Measurements from ENCODE around the gene PKNOX2.

DNA sequence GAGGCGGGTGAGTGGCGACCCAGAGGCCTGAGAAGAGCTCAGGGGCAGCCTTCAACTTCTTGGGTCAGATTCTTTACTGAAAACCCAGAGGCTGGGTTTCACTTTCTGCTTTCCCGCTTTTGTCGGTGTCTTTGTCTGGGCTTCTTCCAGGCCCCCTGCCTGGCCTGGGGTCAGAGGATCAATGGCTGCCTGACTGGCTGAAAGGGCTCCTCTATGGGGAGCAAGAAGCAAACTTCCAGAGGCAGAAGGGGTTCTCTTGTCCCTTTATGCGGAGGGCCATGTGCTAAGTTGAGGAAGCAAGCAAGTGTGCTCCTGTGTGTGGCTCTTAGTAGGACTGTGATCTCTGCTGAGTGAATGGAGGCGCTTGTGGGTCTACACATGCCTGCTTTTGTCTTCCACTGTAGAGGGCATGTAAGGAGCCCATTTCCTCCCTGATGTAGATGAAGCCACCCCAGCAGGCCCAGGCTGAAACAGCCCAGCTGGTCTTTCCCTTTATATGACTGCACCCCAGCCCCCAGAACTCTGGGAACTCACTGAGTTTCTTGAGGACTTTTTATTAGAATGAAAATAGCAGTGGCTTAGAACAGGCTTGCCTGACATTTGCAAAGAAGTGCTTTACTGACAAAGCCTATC, 1.0 kb upstream of the PKNOX2 start:
- TF ChIP-seq, protein P1, sequence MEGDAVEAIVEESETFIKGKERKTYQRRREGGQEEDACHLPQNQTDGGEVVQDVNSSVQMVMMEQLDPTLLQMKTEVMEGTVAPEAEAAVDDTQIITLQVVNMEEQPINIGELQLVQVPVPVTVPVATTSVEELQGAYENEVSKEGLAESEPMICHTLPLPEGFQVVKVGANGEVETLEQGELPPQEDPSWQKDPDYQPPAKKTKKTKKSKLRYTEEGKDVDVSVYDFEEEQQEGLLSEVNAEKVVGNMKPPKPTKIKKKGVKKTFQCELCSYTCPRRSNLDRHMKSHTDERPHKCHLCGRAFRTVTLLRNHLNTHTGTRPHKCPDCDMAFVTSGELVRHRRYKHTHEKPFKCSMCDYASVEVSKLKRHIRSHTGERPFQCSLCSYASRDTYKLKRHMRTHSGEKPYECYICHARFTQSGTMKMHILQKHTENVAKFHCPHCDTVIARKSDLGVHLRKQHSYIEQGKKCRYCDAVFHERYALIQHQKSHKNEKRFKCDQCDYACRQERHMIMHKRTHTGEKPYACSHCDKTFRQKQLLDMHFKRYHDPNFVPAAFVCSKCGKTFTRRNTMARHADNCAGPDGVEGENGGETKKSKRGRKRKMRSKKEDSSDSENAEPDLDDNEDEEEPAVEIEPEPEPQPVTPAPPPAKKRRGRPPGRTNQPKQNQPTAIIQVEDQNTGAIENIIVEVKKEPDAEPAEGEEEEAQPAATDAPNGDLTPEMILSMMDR (IDR thresholded peaks at IDR 0.05) = no peak
- TF ChIP-seq POLR2A (IDR thresholded peaks at IDR 0.05) = no peak

Data from lower leg skin (tissue), 3 donors.